T-helper 1 cell treated with Interleukin-12 subunit alpha and Interleukin-12 subunit beta and Interleukin-4 antibody, amounts not matched to agents 30 μg/mL and 1 μg/mL, for 36 hours (primary cell): ENCODE measurements around the gene NUDCD3.

Experiments used
- H3K27ac Mint-ChIP-seq: one replicate; pipeline ENCODE4 v1.8.0; 2021; ENCODE audit warnings: mild to moderate bottlenecking, mixed read lengths
- H3K27me3 Mint-ChIP-seq: one replicate; pipeline ENCODE4 v1.8.0; 2021; ENCODE audit warnings: low read depth, mixed read lengths
- H3K36me3 Mint-ChIP-seq: one replicate; pipeline ENCODE4 v1.8.0; 2021; ENCODE audit warnings: low read depth, mixed read lengths
- H3K4me1 Mint-ChIP-seq: one replicate; pipeline ENCODE4 v1.8.0; 2021; ENCODE audit warnings: low read depth, mixed read lengths
- H3K4me3 Mint-ChIP-seq: one replicate; pipeline ENCODE4 v1.8.0; 2021; ENCODE audit warnings: mild to moderate bottlenecking, moderate library complexity, mixed read lengths
- H3K9me3 Mint-ChIP-seq: one replicate; pipeline ENCODE4 v1.8.0; 2021; ENCODE audit warnings: mixed read lengths

NUDCD3 gene

DNA sequence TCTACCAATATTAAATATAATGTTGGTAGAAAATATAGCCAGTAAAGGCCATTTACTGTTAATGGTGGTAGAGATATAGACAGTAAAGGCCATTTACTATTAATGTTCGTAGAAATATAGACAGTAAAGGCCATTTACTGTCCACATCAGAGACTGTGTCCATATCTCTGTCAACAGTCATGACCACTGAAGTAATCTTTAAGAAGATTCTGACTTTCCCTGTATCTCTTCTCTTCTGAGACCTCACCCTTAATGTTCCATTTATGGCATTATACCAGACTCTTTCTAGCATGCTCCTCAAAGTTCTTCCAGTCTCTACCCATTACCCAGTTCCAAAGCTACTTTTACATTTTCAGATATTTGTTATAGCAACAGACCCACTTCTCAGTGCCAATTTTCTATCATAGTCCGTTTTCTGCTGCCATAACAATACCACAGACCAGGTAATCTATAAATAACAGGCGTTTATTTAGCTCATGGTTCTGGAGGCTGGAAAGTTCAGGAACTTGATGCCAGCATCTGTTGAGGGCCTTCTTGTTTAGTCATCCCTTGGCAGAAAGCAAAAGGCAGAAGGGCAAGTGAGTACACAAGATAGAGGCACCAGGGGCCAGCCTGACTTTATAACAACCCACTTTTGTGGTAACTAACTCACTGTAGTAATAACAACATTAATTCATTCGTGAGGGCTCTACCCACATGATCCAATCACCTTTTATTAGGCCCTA lies 7.9 kb upstream of the NUDCD3 start:
- Mint-ChIP-seq H3K27me3 (peaks cover 5% of the 10 kb centered on the region), H3K36me3 (no peaks in the 10 kb centered on the region), H3K4me3 (no peak overlapping the region), H3K4me1 (peaks cover 3% of the 10 kb centered on the region), H3K9me3 (no peaks in the 10 kb centered on the region), H3K27ac (no peak overlapping the region)

DNA sequence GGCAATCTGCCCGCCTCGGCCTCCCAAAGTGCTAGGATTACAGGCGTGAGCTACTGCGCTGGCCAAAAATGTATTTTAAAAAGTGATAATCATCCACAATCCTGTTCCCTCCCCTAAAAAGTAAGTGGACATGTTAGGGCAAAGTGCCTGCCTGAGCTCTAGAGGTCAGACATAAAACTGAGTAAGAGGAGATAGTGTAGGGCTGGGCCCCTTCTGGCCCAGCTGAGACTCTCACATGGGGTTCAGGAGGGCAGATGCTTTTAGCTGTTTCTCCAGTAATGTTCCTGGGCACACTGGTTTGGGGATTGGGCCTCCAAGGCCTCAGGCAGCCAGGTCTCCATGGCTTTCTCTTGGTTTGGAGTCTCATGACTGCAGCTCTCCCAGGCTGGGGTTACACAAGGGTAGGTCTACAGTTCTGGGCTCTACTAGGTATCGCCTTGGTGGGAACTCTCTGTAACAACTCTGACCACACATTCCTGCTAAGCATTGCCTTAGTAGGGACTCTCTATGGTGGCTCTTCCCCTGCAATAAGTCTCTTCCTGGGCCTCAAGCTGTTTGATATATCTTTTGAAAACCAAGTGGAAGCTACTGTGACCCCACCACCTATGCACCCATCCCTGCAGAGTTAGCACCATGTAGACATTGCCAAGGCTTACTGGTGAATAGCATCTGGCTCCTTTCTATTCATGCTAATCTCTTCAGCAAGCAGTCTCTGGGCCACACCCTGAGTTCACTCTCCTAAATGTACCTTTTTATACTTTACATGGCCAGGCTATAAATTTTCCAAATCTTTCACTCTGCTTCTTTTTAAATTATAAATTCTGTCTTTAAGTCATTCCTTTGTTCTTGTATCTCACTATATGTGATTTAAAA lies 6.9 kb upstream of the NUDCD3 start:
- Mint-ChIP-seq H3K27me3 (peaks cover 5% of the 10 kb centered on the region), H3K36me3 (no peaks in the 10 kb centered on the region), H3K27ac (no peak overlapping the region), H3K4me1 (peaks cover 3% of the 10 kb centered on the region), H3K9me3 (no peaks in the 10 kb centered on the region), H3K4me3 (no peak overlapping the region)

DNA sequence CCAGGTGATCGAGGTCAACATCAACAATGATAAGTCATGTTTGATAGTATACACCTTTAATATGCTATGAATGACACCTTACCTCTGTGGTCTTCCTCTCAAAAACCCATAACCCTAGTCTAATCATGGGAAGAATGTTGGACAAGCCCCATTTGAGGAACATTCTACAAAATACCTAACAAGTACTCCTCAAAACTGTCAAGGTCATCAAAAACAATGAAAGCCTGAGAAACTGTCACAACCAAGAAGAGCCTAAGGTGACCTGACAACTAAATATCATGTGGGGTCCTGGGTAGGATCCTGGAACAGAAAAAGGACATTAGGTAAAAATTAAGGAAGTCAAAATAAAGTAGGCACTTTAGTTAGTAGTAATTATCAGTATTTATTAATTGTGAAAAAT lies 5.9 kb upstream of the NUDCD3 start:
- Mint-ChIP-seq H3K9me3 (no peaks in the 10 kb centered on the region), H3K27me3 (peaks cover 5% of the 10 kb centered on the region), H3K36me3 (no peaks in the 10 kb centered on the region), H3K4me1 (peaks cover 3% of the 10 kb centered on the region), H3K27ac (no peak overlapping the region), H3K4me3 (no peak overlapping the region)

DNA sequence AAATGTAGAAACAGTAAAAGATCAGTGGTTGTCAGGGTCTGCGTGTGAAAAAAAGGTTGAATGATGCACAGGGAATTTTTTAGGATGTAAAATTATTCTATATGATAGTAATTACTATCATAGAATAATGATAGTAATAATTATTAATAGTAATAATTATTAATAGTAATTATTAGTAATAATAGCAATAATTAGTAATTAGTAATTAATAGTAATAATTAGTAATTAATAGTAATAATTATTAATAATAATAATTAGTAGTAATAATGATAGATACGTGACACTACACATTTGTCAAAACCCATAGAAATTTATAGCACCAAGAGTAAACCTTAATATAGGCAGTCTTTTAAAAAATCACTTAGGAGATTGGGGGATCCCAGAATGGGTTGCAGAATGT lies 4.5 kb upstream of the NUDCD3 start:
- H3K36me3 Mint-ChIP-seq, result peaks cover 1% of the 10 kb centered on the region
- no peaks in the 10 kb centered on the region for H3K9me3 Mint-ChIP-seq
- no peak overlapping the region for H3K27ac Mint-ChIP-seq
- H3K4me1 Mint-ChIP-seq, result peaks cover 9% of the 10 kb centered on the region
- H3K27me3 Mint-ChIP-seq, result peaks cover 5% of the 10 kb centered on the region
- H3K4me3 Mint-ChIP-seq, result no peak overlapping the region

DNA sequence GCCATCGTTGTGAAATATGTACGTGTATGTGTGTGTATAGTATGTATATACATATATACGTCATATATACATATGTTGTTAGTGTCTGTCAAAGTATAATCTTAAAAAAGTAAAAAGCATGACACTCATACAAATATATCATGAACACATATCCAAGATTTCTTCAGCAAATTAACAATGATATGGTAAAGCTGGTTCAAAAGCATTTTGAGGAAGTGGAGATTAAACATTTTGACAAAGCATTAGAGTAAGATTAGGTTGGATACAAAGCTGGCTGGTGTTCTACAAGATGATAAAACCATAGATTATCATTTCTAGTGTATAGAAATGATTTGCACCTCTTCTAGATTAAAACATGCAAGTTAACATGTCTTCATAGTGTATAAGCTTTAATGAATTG lies 771 bp upstream of the NUDCD3 start:
- no peaks in the 10 kb centered on the region for H3K27me3 Mint-ChIP-seq
- peaks cover 10% of the 10 kb centered on the region for H3K36me3 Mint-ChIP-seq
- H3K9me3 Mint-ChIP-seq, result no peaks in the 10 kb centered on the region
- H3K27ac Mint-ChIP-seq, result peak overlapping the region; percentile 89
- H3K4me1 Mint-ChIP-seq, result peaks cover 31% of the 10 kb centered on the region
- peak overlapping the region; percentile 84 for H3K4me3 Mint-ChIP-seq

DNA sequence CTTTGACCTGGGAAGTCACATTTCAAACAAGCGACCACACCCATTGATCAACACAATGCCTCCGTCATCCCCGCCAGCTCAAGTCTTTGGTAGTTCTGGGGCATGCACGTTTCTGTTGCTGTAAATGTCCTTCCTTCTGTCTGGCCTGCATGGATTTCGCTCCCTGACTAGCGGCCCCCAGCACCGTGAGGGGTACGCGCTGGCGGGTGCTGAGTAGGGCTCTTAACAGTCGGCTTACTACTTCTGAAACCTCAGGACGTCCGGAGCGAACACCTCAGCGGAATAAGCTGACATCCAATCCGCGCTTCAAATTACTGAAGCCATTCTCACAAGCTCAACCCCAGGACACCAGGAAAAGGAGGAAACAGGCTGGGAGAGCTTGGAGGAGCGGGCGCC lies 505 bp downstream of the NUDCD3 start:
- Mint-ChIP-seq H3K9me3 (no peaks in the 10 kb centered on the region), H3K27me3 (no peaks in the 10 kb centered on the region), H3K4me1 (peaks cover 37% of the 10 kb centered on the region), H3K4me3 (peak overlapping the region; percentile 84), H3K36me3 (peaks cover 17% of the 10 kb centered on the region), H3K27ac (peak overlapping the region; percentile 89)

DNA sequence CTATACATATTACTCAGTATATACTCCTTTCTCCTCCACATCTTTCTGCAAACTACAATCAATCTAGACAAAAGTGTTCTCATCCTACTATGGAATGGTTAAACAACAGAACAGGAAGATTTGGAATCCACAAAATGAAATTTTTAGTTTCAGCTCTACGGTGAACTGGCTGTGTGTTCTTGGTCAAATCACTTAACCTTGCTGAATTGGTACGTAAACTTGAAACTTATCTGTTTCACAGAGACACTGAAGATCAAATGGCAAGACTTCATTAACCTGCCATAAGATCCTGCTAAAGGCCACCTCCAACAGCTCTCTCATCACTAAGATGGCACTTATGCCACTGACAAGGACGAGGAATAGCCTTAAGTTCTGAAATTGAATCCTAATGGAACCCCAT lies 1.5 kb downstream of the NUDCD3 start:
- Mint-ChIP-seq H3K27ac (peak overlapping the region; percentile 89), H3K4me1 (peaks cover 44% of the 10 kb centered on the region), H3K9me3 (peaks cover 1% of the 10 kb centered on the region), H3K27me3 (no peaks in the 10 kb centered on the region), H3K4me3 (peak overlapping the region; percentile 84), H3K36me3 (peaks cover 26% of the 10 kb centered on the region)

DNA sequence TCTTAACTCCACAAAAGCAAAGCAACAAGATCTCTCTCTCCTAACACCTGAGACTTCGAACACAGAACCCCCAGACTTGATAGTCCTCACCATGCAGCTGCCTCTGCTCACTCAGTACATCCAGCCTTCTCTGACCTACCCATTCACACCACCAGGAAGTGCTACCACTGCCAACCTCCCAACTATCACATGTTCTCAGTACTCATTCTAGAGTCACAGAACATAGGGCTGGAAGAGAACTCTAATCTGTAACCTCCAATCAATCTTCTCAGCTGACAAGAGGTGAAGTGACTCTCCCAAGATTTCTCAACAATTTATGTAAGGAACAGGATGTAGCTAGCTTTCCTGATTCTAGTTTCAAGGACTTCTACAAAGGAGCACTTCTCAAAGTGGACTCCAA lies 3.8 kb downstream of the NUDCD3 start:
- peaks cover 21% of the 10 kb centered on the region for H3K9me3 Mint-ChIP-seq
- no peak overlapping the region for H3K4me3 Mint-ChIP-seq
- peaks cover 48% of the 10 kb centered on the region for H3K36me3 Mint-ChIP-seq
- H3K27me3 Mint-ChIP-seq, result no peaks in the 10 kb centered on the region
- peak overlapping the region; percentile 8 for H3K27ac Mint-ChIP-seq
- H3K4me1 Mint-ChIP-seq, result peaks cover 48% of the 10 kb centered on the region

DNA sequence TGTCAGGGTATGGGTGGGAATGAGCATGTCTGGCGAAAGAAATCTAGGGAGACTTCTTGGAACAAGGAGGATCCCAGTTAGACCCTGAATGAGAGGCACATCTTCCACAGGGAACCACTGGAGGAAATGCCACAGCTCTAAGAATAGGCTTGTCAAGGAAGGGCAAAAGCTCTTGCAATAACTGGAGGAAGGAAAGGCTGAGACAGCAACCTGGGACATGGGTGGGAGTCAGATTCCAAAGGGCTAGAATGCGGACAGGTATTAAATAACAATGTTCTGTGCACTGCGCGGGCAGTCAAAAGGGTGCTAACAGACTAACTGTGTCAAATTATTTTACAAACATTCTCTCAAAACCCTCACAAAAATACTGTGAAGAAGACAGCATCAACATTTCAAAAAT lies 4.5 kb downstream of the NUDCD3 start:
- peaks cover 21% of the 10 kb centered on the region for H3K9me3 Mint-ChIP-seq
- H3K27ac Mint-ChIP-seq, result no peak overlapping the region
- H3K4me3 Mint-ChIP-seq, result no peak overlapping the region
- H3K4me1 Mint-ChIP-seq, result peaks cover 47% of the 10 kb centered on the region
- H3K27me3 Mint-ChIP-seq, result no peaks in the 10 kb centered on the region
- peaks cover 54% of the 10 kb centered on the region for H3K36me3 Mint-ChIP-seq

DNA sequence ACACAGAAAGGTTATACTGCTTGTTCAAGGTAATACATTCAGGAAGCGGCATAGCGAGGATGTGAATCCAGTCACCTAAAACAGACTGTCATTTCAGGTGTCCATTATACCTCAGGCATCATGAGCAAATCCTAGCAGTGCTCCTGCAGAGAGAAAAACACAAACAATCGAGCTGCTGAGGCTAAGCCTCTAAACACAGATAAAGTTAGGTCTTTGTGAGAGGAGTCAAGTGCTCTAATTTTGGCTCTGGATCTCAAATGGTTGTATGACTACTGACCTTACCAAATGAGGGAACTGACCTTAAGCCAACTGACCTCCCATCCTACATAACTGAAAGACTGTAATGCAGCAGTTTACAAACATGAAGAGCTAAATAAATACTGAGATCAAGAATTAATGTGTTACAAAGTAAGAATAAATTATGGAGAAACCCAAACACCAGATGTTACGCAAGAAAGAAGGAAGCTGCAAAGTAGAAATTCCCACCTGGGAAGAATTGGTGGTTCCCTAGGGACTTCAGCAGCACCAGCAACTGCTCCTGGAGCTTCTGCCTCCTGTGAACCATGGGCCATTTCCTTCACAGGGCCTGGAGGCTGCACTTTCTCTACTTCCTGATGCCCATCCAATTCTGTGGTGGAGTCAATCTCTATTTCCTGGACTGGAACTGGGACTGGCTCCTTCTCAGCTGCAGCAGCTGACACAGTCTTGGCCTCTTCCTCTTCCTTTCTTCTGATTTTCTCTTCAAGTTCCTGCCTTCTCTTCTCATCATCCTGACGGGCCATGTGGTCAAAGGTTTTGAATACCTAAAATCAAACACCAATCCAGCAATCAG lies 5.8 kb downstream of the NUDCD3 start:
- Mint-ChIP-seq H3K27me3 (no peaks in the 10 kb centered on the region), H3K36me3 (peaks cover 60% of the 10 kb centered on the region), H3K27ac (peak overlapping the region; percentile 13), H3K9me3 (peaks cover 21% of the 10 kb centered on the region), H3K4me1 (peaks cover 44% of the 10 kb centered on the region), H3K4me3 (no peak overlapping the region)

DNA sequence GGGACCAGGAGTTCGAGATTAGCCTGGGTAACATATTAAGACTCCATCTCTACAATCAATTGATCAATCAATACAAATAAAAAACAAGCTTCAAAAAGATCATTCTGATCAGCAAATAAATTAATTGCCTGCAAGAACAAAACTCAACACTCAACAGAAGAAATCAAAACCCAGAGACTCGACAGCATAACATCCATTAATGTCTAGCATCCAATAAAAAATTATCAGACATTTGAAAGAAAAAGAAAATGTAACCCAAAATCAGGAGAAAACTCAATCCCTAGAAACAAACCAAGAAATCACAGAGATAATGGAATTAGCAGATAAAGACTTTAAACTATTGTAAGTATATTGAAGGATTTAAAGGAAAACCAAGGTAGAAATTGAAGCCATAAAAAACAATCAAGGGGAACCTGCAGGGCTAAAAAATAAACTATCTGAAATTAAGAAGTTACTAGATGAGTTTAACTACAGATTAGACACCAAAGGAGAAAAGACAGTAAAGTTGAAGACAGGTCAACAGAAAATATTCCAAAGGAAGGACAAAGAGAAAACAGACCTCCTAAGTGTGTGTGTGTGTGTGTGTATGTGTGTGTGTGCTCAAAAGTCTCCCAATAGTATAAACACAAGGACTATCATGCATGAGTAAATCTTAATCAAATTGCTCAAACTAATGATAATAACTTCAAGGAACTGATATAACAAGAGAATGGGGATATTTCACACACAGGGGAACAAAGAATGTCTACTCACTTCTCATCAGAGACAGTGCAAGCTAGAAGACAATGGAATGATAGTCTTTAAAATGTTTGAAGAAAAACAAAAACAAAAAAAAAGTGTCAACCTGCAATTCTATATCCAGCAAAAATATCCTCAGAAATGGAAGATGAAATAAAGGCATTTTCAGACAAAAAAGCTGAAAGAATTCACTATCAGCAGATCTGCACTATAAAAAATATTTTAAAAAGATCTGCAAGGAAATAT lies 7.7 kb downstream of the NUDCD3 start:
- H3K9me3 Mint-ChIP-seq, result peaks cover 26% of the 10 kb centered on the region
- peaks cover 33% of the 10 kb centered on the region for H3K4me1 Mint-ChIP-seq
- no peaks in the 10 kb centered on the region for H3K27me3 Mint-ChIP-seq
- no peak overlapping the region for H3K27ac Mint-ChIP-seq
- peaks cover 69% of the 10 kb centered on the region for H3K36me3 Mint-ChIP-seq
- H3K4me3 Mint-ChIP-seq, result no peak overlapping the region

DNA sequence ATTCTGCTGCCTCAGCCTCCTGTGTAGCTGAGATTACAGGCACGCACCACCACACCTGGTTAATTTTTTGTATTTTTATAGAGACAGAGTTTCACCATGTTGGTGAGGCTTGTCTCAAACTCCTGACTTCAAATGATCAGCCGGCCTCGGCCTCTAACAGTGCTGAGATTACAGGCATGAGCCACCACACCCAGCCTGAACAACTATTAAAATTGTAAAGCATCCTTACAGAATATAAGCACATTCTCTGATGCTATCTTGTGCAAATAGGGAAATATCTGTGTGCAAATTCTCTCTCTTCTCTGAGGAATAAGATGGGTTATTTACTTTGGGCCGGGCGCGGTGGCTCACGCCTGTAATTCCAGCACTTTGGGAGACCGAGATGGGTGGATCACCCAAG lies 12.5 kb downstream of the NUDCD3 start:
- H3K4me1 Mint-ChIP-seq, result peaks cover 22% of the 10 kb centered on the region
- peaks cover 14% of the 10 kb centered on the region for H3K9me3 Mint-ChIP-seq
- H3K27me3 Mint-ChIP-seq, result no peaks in the 10 kb centered on the region
- no peak overlapping the region for H3K4me3 Mint-ChIP-seq
- peaks cover 55% of the 10 kb centered on the region for H3K36me3 Mint-ChIP-seq
- no peak overlapping the region for H3K27ac Mint-ChIP-seq

DNA sequence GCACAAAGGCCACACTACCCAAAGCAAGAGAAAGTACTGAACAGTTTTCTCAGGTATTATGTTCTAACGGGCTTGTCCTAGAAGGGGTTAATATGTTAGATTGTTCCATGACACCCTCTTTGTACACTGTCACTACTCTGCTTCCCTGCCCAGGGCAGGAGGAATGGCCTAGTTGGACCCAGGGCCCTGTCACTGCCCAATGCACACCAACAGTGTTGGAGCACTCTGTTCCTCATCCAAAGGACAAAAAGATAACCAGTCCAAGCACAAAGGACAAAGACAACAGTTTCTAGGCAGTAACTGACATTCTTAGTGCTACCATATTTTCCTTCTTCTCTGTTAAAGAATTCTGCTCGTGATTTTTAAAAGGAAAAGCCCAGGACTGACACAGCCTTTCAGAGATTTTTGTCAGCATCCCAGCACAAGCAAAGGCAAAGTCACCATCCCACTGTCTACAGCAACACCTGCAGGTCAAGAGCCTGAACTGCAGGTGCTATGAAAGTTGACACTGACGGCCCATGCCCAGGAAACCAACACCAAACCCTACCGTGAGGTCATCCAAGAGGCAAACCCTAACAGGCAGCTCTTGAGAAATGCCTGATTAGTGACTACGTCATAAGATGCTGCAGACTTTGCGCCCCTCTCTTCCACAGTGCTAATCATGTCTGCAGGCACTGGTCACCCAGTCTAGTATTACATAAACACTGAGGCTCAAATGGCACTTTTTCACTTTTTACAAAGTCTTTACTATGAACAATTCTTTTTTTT lies 13.2 kb downstream of the NUDCD3 start:
- peaks cover 50% of the 10 kb centered on the region for H3K36me3 Mint-ChIP-seq
- peaks cover 7% of the 10 kb centered on the region for H3K9me3 Mint-ChIP-seq
- H3K4me3 Mint-ChIP-seq, result no peak overlapping the region
- H3K27ac Mint-ChIP-seq, result peak overlapping the region; percentile 8
- peaks cover 19% of the 10 kb centered on the region for H3K4me1 Mint-ChIP-seq
- no peaks in the 10 kb centered on the region for H3K27me3 Mint-ChIP-seq
